ENCODE data around the gene SUPT5H. TPM values are rescaled to one million over a fixed set of nuclear protein-coding genes. Genes with fewer than 3 reads are reported as not detected.

The SUPT5H gene
- total RNA-seq, 1 donor from 2014 or later, result 142 TPM

- Mint-ChIP-seq H3K27ac (no peak overlapping the region), H3K36me3 (peaks cover 7% of the 10 kb centered on the region)
These were observed 30.0 kb upstream of the SUPT5H start for GRCh38 chr19:39415111-39416046.

GRCh38 chr19:39416152-39417120, 28.9 kb upstream of the SUPT5H start:
- DNase-seq (ENCODE audit: extremely low spot score, unreplicated experiment), result no peak
- no peak overlapping the region for H3K27ac Mint-ChIP-seq
- H3K9me3 Mint-ChIP-seq, result no peaks in the 10 kb centered on the region
- H3K27me3 Mint-ChIP-seq, result peaks cover 5% of the 10 kb centered on the region
- peaks cover 11% of the 10 kb centered on the region for H3K4me1 Mint-ChIP-seq (ENCODE audit: unreplicated experiment)
- H3K36me3 Mint-ChIP-seq, result peaks cover 7% of the 10 kb centered on the region
- TF ChIP-seq CTCF (conservative IDR thresholded peaks at IDR 0.05), result no peak
- H3K4me3 Mint-ChIP-seq, result no peak overlapping the region

More at GRCh38 chr19:39415111-39416046, 30.0 kb upstream of the SUPT5H start:
- Mint-ChIP-seq H3K27me3 (peaks cover 8% of the 10 kb centered on the region), H3K4me3 (peak overlapping the region; percentile 98), H3K4me1 (ENCODE audit: unreplicated experiment) (peaks cover 22% of the 10 kb centered on the region), H3K9me3 (no peaks in the 10 kb centered on the region)
- no peak for TF ChIP-seq CTCF (conservative IDR thresholded peaks at IDR 0.05)
- DNase-seq (ENCODE audit: extremely low spot score, unreplicated experiment), result no peak

GRCh38 chr19:39417463-39418181, 27.8 kb upstream of the SUPT5H start:
- no peak for TF ChIP-seq CTCF (conservative IDR thresholded peaks at IDR 0.05)
- Mint-ChIP-seq H3K9me3 (no peaks in the 10 kb centered on the region), H3K4me1 (ENCODE audit: unreplicated experiment) (peaks cover 9% of the 10 kb centered on the region), H3K27me3 (no peaks in the 10 kb centered on the region), H3K27ac (no peak overlapping the region), H3K36me3 (peaks cover 7% of the 10 kb centered on the region), H3K4me3 (peak overlapping the region; percentile 60)
- no peak for DNase-seq (ENCODE audit: extremely low spot score, unreplicated experiment)

GRCh38 chr19:39419003-39419402, 26.4 kb upstream of the SUPT5H start:
- no peak for DNase-seq (ENCODE audit: extremely low spot score, unreplicated experiment)
- Mint-ChIP-seq H3K27me3 (no peaks in the 10 kb centered on the region), H3K4me3 (no peak overlapping the region), H3K4me1 (ENCODE audit: unreplicated experiment) (peaks cover 7% of the 10 kb centered on the region), H3K27ac (no peak overlapping the region), H3K9me3 (no peaks in the 10 kb centered on the region), H3K36me3 (peaks cover 6% of the 10 kb centered on the region)
- TF ChIP-seq CTCF (conservative IDR thresholded peaks at IDR 0.05), result no peak

GRCh38 chr19:39420769-39421168, 24.6 kb upstream of the SUPT5H start:
- Mint-ChIP-seq H3K4me3 (no peak overlapping the region), H3K36me3 (peaks cover 3% of the 10 kb centered on the region), H3K27me3 (no peaks in the 10 kb centered on the region), H3K4me1 (ENCODE audit: unreplicated experiment) (peaks cover 2% of the 10 kb centered on the region), H3K9me3 (no peaks in the 10 kb centered on the region), H3K27ac (no peak overlapping the region)
- DNase-seq (ENCODE audit: extremely low spot score, unreplicated experiment), result no peak
- TF ChIP-seq CTCF (conservative IDR thresholded peaks at IDR 0.05), result no peak

Measured in type B pancreatic cell (in vitro differentiated cells).